Measurements from ENCODE around the gene FBXL16. TPM values are rescaled to one million over a fixed set of nuclear protein-coding genes. Genes with fewer than 3 reads are reported as not detected.

The FBXL16 gene
- total and polyA plus RNA-seq, 2 donors (not counting 1 experiment from before 2014, with no cell fraction given): 0.07 TPM; not detected in 1

DNA sequence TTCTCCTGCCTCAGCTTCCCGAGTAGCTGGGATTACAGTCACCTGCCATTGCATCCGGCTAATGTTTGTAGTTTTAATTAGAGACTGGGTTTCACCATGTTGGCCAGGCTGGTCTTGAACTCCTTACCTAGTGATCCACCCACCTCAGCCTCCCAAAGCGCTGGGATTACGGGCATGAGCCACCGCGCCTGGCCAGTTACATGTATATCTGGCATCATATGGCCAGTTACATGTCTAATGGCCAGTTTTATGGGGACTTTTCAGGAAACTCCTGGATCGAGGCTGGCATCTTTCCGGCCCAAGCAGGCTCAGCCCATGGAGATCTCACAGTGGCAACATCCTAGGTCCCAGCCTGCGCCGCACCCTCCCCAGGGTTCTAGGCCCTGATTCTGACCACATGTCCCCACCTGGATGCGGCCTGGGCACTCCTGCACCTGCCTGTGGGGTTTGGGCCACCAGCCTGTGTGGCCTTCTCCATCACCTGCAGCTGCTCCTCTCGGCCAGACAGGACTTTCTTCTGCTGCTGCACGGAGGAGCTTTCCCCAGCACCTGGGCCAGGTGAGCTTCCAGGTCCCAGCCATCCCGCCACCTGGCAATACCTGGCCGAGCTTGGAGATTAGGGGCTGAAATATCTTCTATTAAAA, 36.5 kb upstream of the FBXL16 start:
- H3K4me1 ChIP-seq (ENCODE audit: control insufficient read depth, extremely low read depth, insufficient read depth, low read length): no peaks in the 10 kb centered on the region
- H3K9ac ChIP-seq (ENCODE audit: insufficient read depth, low read length): no peak overlapping the region
- H3K9me3 ChIP-seq (ENCODE audit: control insufficient read depth, insufficient read depth, low read depth, low read length): no peaks in the 10 kb centered on the region
- TF ChIP-seq EZH2 (IDR thresholded peaks at IDR 0.05; ENCODE audit: low read length, missing control alignments) (no peak), CTCF (conservative IDR thresholded peaks at IDR 0.05 in 1 of 2, IDR thresholded peaks at IDR 0.05 in 1 of 2; ENCODE audit: low read depth in 1 of 2, low read length in 2 of 2) (no peak)
- H3K79me2 ChIP-seq (ENCODE audit: control insufficient read depth, insufficient read depth, low read length): peaks cover 3% of the 10 kb centered on the region
- no peaks in the 10 kb centered on the region for H3K27me3 ChIP-seq (ENCODE audit: control insufficient read depth, insufficient read depth, low read length)
- peaks cover 3% of the 10 kb centered on the region for H3K36me3 ChIP-seq (ENCODE audit: control insufficient read depth, insufficient read depth, low read length)
- no peak overlapping the region for H3K4me2 ChIP-seq (ENCODE audit: extremely low read depth, insufficient read depth, low read length)
- H3K4me3 ChIP-seq (replicated peaks in 1 of 4; ENCODE audit: control extremely low read depth in 1 of 4, insufficient read depth in 1 of 4, low read depth in 3 of 4, low read length in 4 of 4): no peak overlapping the region
- no peak overlapping the region for H3K27ac ChIP-seq (ENCODE audit: insufficient read depth, low read length)
- DNase-seq (ENCODE audit: low read depth in 2 of 2): no peak
- no peaks in the 10 kb centered on the region for H4K20me1 ChIP-seq (ENCODE audit: control insufficient read depth, extremely low read depth, insufficient read depth, low read length)
- no peak overlapping the region for H2AFZ ChIP-seq (ENCODE audit: low read length)

GRCh38 chr16:740764-741505, 35.3 kb upstream of the FBXL16 start, which contains the start of gene CIAO3:
CIAO3 (minus strand) TSS chr16:740997; CDS start chr16:740985, 12 bp downstream.
- Histone ChIP-seq H3K79me2 (ENCODE audit: control insufficient read depth, insufficient read depth, low read length) (peaks cover 3% of the 10 kb centered on the region), H3K36me3 (ENCODE audit: control insufficient read depth, insufficient read depth, low read length) (peaks cover 8% of the 10 kb centered on the region), H3K4me1 (ENCODE audit: control insufficient read depth, extremely low read depth, insufficient read depth, low read length) (no peaks in the 10 kb centered on the region), H3K27me3 (ENCODE audit: control insufficient read depth, insufficient read depth, low read length) (no peaks in the 10 kb centered on the region), H2AFZ (ENCODE audit: low read length) (peak within 1 kb of the TSS; percentile 76), H4K20me1 (ENCODE audit: control insufficient read depth, extremely low read depth, insufficient read depth, low read length) (no peaks in the 10 kb centered on the region), H3K4me2 (ENCODE audit: extremely low read depth, insufficient read depth, low read length) (peak within 1 kb of the TSS; percentile 90), H3K9me3 (ENCODE audit: control insufficient read depth, insufficient read depth, low read depth, low read length) (no peaks in the 10 kb centered on the region), H3K9ac (ENCODE audit: insufficient read depth, low read length) (peak within 1 kb of the TSS; percentile 60), H3K4me3 (replicated peaks in 1 of 4; ENCODE audit: control extremely low read depth in 1 of 4, insufficient read depth in 1 of 4, low read depth in 3 of 4, low read length in 4 of 4) (peak within 1 kb of the TSS; percentile 55 to 91 (median 64)), H3K27ac (ENCODE audit: insufficient read depth, low read length) (peak within 1 kb of the TSS; percentile 24)
- peak; percentile 88 to 92 for DNase-seq (ENCODE audit: low read depth in 2 of 2)
- TF ChIP-seq EZH2 (IDR thresholded peaks at IDR 0.05; ENCODE audit: low read length, missing control alignments): no peak
- peak; percentile 49 to 57 for TF ChIP-seq CTCF (conservative IDR thresholded peaks at IDR 0.05 in 1 of 2, IDR thresholded peaks at IDR 0.05 in 1 of 2; ENCODE audit: low read depth in 1 of 2, low read length in 2 of 2)

DNA sequence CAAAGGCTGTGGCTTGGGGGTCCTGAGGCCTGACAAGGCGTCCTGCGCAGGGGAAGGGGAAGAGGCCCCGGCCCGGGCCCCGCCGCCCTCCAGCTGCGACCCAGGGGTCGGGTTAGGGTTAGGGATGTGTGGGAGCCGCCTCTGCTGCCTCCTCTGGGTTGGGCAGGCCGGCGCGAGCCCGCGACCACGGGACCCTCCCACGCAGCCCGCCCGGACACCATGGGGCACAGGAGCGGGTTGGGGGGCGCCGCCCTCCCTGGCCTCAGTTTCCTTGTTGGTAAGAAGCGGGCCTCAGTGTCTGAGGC, 34.8 kb upstream of the FBXL16 start:
- H3K27ac ChIP-seq (ENCODE audit: insufficient read depth, low read length): peak overlapping the region; percentile 24
- H3K9me3 ChIP-seq (ENCODE audit: control insufficient read depth, insufficient read depth, low read depth, low read length): no peaks in the 10 kb centered on the region
- no peak for DNase-seq (ENCODE audit: low read depth in 2 of 2)

More for the DNA sequence above, 34.8 kb upstream of the FBXL16 start:
- peak overlapping the region; percentile 79 for H3K4me2 ChIP-seq (ENCODE audit: extremely low read depth, insufficient read depth, low read length)
- no peaks in the 10 kb centered on the region for H3K4me1 ChIP-seq (ENCODE audit: control insufficient read depth, extremely low read depth, insufficient read depth, low read length)
- no peak for TF ChIP-seq EZH2 (IDR thresholded peaks at IDR 0.05; ENCODE audit: low read length, missing control alignments)
- no peak for TF ChIP-seq CTCF (conservative IDR thresholded peaks at IDR 0.05 in 1 of 2, IDR thresholded peaks at IDR 0.05 in 1 of 2; ENCODE audit: low read depth in 1 of 2, low read length in 2 of 2)
- no peak overlapping the region for H2AFZ ChIP-seq (ENCODE audit: low read length)
- H3K9ac ChIP-seq (ENCODE audit: insufficient read depth, low read length): peak overlapping the region; percentile 60
- H4K20me1 ChIP-seq (ENCODE audit: control insufficient read depth, extremely low read depth, insufficient read depth, low read length): no peaks in the 10 kb centered on the region
- H3K36me3 ChIP-seq (ENCODE audit: control insufficient read depth, insufficient read depth, low read length): peaks cover 8% of the 10 kb centered on the region
- H3K4me3 ChIP-seq (replicated peaks in 1 of 4; ENCODE audit: control extremely low read depth in 1 of 4, insufficient read depth in 1 of 4, low read depth in 3 of 4, low read length in 4 of 4): peak overlapping the region; percentile 55 to 91 (median 64)
- H3K27me3 ChIP-seq (ENCODE audit: control insufficient read depth, insufficient read depth, low read length): no peaks in the 10 kb centered on the region
- H3K79me2 ChIP-seq (ENCODE audit: control insufficient read depth, insufficient read depth, low read length): peaks cover 3% of the 10 kb centered on the region
